Vagina (tissue), 2 donors: ENCODE data around the gene DNAI1.

Experiments used
- CTCF ChIP-seq, 3 experiments: fragments of 450-650 bp in 2 of 3; fragments of 200-600 bp in 1 of 3; sonication (generic) in 1 of 3; IDR thresholded peaks; one replicate each; pipeline ENCODE4 v1.5.1; 2017 to 2019; ENCODE audit warnings: antibody characterized with exemption in 3 of 3, mild to moderate bottlenecking in 2 of 3, moderate library complexity in 2 of 3
- POLR2A ChIP-seq, 2 donors: fragments of 450-650 bp; IDR thresholded peaks; one replicate each; pipeline ENCODE4 v1.6.1; 2017; ENCODE audit warnings: antibody characterized with exemption in 2 of 2, mild to moderate bottlenecking in 2 of 2, moderate library complexity in 2 of 2
- POLR2AphosphoS5 ChIP-seq, 2 donors: sonication (generic); formaldehyde crosslinking; IDR thresholded peaks; one replicate each; pipeline ENCODE4 v1.9.0; 2017; ENCODE audit warnings: antibody characterized with exemption in 2 of 2, mild to moderate bottlenecking in 2 of 2, low read depth in 1 of 2; ENCODE audit not compliant: insufficient read depth in 1 of 2

DNA sequence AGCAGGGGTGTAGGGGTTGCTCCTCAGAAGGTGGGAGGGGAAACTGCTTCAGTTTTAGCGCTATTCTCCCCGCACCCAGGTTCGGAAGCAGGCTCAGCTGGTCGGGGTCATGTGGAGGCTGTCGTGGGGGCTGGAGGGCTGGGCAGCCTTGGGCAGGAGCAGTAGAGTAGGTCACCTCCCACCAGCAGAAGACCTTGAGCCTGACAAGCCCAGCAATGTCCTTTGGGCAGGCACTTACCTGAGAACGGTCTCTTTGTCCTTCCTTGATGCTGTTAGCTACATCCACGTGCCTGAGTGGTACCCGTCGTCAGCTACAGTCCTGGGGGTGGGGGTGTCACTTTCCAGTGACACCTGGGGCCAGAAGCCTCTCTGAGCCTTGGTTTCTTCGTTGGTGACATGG is 43.9 kb downstream of the DNAI1 start:
- no peak for TF ChIP-seq CTCF (IDR thresholded peaks at IDR 0.05)
- TF ChIP-seq POLR2A (IDR thresholded peaks at IDR 0.05): no peak
- TF ChIP-seq POLR2AphosphoS5 (IDR thresholded peaks at IDR 0.05; ENCODE audit: insufficient read depth in 1 of 2, low read depth in 1 of 2): no peak
